ENCODE data around the gene PRSS3.
"Not testable (repeated sequence)": the region's sequence is repeated elsewhere in the genome, so short reads cannot be mapped to it uniquely, and the experiment has no call there.

- TF ChIP-seq ZNF274 (IDR thresholded peaks at IDR 0.05; ENCODE audit: low read depth, low read length); YY1 (IDR thresholded peaks at IDR 0.05; ENCODE audit: insufficient read depth, insufficient read length): not testable (repeated sequence)
Measured at GRCh38 chr9:33752789-33753188, 42.6 kb upstream of the PRSS3 start.
